UCSD-AML1 (cell line): ENCODE measurements around the gene RXRA.
A peak's percentile ranks its signal among the peaks of the same experiment; 100 is the strongest.

Experiments
- DNase-seq: peaks from one replicate; lab custom pipeline; 2025; ENCODE audit not compliant: unreplicated experiment; lab: John Stamatoyannopoulos, UW

RXRA gene

DNA sequence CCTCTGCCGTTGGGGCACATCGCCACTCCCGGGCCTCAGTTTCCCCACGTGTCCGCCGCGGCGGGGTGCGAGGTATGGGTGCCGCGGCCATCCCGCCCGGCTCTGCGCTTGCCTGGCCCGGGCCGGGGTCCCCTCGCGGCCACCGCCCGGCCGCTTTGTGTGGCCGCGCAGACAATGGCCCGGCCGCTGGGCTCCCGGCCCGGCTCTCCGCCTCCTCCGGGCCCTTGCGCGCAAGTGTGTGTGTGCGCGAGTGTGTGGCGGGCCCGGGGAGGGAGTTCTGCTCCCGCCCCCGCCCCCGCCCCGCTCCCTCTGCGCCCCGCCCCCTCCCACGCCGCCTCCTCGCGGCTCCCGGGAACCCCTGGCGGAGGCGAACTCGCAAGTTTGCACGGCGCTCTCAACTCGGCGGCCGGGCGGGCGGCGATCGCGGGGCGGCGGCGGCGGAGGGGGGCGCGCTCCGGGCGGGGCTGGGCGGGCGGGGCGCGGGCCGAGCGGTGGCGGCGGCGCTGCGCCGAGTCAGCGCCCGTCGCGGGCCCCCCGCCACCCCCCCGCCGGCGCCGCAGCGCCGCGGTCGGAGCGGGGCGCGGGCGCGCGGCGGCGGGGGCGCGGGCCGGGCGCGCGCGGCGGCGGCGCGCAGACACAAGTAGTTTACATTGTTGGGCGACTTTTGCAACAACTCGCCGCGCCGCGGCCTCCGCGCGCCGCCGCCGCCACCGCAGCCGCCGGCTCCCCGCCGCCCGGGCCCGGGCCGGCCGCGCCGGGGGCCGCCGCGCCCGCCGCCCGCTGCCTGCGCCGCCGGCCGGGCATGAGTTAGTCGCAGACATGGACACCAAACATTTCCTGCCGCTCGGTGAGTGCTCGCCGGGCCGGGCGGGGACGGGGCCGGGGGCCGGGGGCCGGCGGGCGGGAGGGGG, at the start of gene RXRA:
RXRA (plus strand) TSS at position 643 of the 911 bp plus-strand sequence; CDS start at position 820, 177 bp downstream.
- peak; percentile 75 for DNase-seq

DNA sequence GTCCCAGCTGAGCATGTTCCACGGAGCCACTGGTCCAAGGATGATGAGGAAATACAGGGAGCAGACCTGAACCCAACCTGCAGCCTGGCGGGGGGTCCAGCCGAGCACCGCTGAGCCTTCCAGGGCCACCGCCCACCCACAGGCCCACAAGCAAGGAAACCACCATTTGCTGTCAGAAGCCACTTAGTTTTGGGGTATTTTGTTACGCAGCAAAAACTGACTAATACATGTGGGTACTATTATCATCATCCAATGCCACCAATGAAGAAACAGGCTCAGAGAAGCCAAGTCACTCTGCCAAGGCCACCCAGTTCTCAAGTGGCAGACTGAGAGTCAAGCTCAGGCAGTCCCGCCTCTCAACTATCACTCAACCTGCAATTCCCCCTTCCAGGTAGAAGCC, 48.0 kb upstream of the RXRA start:
- no peak for DNase-seq

- DNase-seq, result no peak
These were observed 47.1 kb upstream of the RXRA start for GRCh38 chr9:134278974-134279640.

DNA sequence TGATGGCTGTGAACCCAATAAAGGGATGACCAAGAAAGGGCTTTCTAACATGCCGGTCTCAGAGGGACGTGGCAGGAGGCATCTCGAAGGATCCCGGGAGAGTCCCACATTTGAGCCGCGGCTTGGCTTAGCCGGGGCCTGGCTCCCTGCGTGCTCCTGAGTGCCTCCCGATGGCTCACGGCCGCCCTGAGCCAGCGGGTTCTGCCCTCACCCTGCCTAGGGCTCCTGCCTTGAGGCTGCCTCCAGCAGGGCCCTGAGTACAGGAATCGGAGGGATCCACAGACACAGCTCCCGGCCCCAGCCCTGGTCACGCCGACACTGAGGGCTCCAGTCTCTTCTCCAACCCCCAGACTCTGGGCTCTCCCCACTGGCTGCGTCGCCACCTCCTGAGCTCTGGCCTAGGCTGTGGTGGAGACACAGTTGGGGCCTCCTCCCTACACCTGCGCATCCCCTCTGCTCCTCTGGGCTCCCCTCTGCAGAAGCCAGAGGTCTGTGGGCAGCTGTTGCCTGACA, 44.1 kb upstream of the RXRA start:
- DNase-seq, result no peak

DNA sequence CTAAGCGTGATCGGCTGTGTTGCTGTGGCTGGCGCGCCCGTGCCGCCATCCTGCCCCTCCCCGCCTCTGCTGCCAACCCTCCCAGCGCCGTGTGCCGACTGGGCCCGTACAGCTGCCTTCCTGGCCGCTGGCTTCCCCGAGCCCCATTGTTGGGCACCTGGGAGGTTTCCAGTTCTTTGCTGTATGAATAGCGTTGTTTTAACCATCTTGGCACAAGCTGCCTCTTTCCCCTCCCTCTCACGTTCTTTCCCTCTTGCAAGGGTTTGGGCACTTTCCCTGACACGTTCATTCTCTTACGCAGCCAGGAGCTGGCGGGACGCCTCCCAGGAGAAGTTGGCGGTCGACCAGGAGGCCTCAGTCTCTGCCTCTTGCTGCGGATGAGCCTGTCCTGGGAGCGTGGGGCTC, 43.1 kb upstream of the RXRA start:
- DNase-seq, result no peak

DNA sequence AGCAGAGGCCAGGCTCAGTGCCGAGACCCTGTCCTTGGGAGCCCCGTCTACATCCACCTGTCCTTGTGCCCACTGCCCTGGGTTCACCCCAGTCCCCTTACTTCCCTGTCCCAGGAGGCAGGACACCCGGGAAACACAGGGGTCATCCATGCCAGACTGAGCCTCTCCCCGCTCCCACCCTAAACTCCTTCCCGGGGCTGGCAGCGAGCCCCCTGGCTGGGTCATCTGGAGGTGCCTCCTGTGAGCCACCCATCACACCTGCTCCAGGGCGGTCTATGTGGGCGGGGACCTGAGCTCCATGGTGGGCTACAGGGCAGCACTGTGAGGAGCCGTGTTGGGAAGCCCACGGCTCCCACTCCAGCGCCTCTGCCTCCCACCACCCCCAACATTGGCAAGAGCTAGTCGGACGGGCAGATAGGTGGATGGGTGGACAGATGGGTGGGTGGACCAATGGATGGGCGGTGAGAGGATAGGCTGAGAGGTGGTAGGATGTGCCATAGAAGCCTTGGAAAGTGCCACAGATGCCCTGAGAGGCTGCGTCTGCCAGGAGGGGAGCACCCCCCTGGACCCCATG, 42.5 kb upstream of the RXRA start:
- no peak for DNase-seq

DNA sequence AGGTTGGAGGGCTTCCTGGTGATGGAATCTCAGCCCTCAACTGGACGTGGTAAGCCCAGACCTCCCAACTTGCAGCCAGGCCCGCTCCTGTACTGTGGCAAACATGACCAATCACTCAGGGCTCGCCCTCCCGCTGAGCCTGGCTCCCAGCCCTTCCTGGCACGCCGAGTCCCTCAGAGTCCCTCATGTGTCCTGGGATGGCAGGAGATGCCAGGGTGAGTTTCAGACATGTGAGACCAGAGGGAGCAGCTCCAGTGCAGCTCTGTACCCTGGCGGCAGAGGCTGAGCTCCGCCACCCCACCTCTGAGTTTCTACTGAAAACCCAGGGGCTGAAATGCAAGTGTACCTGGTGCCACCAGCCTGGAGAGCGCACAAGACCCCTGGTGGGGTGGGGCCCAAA, 42.0 kb upstream of the RXRA start:
- DNase-seq, result no peak

DNA sequence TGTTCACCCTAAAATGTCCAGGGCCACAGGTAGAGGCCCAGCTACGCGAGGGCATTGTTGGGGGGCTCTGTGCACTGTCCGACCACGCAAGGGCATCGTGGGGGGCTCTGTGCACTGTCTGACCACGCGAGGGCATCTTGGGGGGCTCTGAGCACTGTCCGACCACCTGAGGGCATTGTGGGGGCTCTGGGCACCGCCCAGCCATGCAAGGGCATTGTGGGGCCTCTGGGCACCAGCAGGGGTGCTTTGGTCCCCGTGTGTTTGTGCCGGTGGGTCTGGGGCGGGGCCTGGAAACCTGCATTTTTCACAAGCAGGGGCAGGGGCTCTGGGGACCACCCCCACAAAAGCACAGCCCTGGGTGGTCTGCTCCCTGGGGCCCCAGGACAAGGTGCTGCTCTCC, 41.5 kb upstream of the RXRA start:
- no peak for DNase-seq

- DNase-seq, result no peak
These were observed 40.9 kb upstream of the RXRA start for GRCh38 chr9:134285215-134285845.

GRCh38 chr9:134286471-134287245, 39.6 kb upstream of the RXRA start:
- DNase-seq, result no peak

- no peak for DNase-seq
These were observed 38.4 kb upstream of the RXRA start for GRCh38 chr9:134287591-134288491.

GRCh38 chr9:134288746-134289145, 37.5 kb upstream of the RXRA start:
- DNase-seq, result no peak

- DNase-seq, result no peak
These were observed 36.9 kb upstream of the RXRA start for GRCh38 chr9:134289241-134289875.

GRCh38 chr9:134290603-134291451, 35.4 kb upstream of the RXRA start:
- DNase-seq, result no peak

DNA sequence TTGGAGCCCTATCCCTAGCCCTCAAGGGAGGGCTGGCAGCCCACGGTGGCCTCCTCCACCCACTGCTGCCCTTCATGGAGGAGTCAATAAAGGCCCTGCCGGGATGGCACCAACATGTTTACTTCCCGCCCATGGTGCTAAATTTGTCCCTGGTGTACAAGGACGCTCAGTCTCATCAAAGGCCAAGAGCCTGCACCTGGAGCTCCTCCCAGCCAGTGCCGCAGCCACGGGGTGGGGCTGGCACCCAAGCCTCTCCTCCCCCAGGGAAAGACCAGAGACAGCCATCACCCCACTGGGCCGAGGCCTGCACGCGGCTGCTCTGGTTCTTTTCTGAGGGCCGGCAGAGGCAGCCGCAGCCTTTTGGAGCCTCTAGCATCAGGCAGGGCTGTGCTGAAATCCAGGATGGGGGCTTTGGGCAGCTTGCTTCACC, 34.8 kb upstream of the RXRA start:
- DNase-seq, result no peak

- DNase-seq, result no peak
These were observed 34.0 kb upstream of the RXRA start for GRCh38 chr9:134291961-134292871.

DNA sequence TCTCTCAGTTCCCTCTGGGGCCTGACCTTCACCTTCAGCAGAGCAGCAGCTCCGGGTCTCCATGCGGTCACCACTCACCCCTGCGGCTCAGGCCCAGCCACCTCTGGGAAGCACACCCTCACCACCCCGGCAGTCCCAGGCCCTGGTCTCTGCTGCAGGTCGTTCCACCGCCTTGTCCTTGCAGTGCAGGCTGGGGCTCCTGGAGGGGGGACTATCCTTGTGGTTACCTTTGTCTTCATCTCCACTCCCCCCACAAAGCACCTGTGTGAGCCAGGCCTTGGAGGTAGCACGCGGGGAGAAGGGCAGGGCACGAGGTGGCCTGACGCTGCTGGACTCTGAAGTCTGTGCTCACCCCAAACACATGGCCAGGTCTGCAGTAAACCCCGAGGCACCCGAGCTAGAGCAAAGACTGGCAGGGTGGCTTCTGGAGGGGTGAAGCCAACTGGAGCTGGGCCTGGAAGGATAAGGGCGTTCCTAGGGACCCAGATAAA, 33.2 kb upstream of the RXRA start:
- DNase-seq, result no peak
